HG03095 (cell line): Measurements from ENCODE around the gene OPCML.

Experiments
- ATAC-seq: cut with Tn5 transposase; IDR thresholded peaks from one replicate; pipeline ENCODE4 v1.9.1; 2021; ENCODE audit warnings: moderate library complexity; ENCODE audit not compliant: unreplicated experiment

The OPCML gene

GRCh38 chr11:133048270-133048669 is 484.0 kb downstream of the OPCML start:
- no peak for ATAC-seq

- ATAC-seq: no peak
Observed at GRCh38 chr11:133047771-133048115, 484.6 kb downstream of the OPCML start.

GRCh38 chr11:133047036-133047770 is 485.1 kb downstream of the OPCML start:
- no peak for ATAC-seq

GRCh38 chr11:133046252-133046651 is 486.0 kb downstream of the OPCML start:
- ATAC-seq: no peak

GRCh38 chr11:133041928-133042882 is 490.1 kb downstream of the OPCML start:
- ATAC-seq: no peak

GRCh38 chr11:133041181-133041580 is 491.1 kb downstream of the OPCML start:
- ATAC-seq: no peak

- no peak for ATAC-seq
Observed at GRCh38 chr11:133040289-133040900, 491.9 kb downstream of the OPCML start.

GRCh38 chr11:133038850-133039249 is 493.5 kb downstream of the OPCML start:
- no peak for ATAC-seq

- ATAC-seq: no peak
Observed at GRCh38 chr11:133034929-133035328, 497.4 kb downstream of the OPCML start.

GRCh38 chr11:133029107-133029506 is 503.2 kb downstream of the OPCML start:
- ATAC-seq: no peak

- no peak for ATAC-seq
Observed at GRCh38 chr11:133026952-133027351, 505.3 kb downstream of the OPCML start.

- ATAC-seq: no peak
Observed at GRCh38 chr11:133024301-133024700, 508.0 kb downstream of the OPCML start.

GRCh38 chr11:133023232-133023631 is 509.1 kb downstream of the OPCML start:
- no peak for ATAC-seq

GRCh38 chr11:133021553-133021952 is 510.7 kb downstream of the OPCML start:
- ATAC-seq: no peak

- ATAC-seq: no peak
Observed at GRCh38 chr11:133020372-133020714, 512.0 kb downstream of the OPCML start.

GRCh38 chr11:133019545-133020371 is 512.5 kb downstream of the OPCML start:
- no peak for ATAC-seq

GRCh38 chr11:133015457-133015856 is 516.8 kb downstream of the OPCML start:
- ATAC-seq: no peak

GRCh38 chr11:133014337-133014736 is 518.0 kb downstream of the OPCML start:
- ATAC-seq: no peak

GRCh38 chr11:133012803-133013202 is 519.5 kb downstream of the OPCML start:
- no peak for ATAC-seq

GRCh38 chr11:133011604-133012003 is 520.7 kb downstream of the OPCML start:
- no peak for ATAC-seq

GRCh38 chr11:133007027-133007584 is 525.2 kb downstream of the OPCML start:
- no peak for ATAC-seq
